GM23338 (cell line): ENCODE results near the gene SLC43A2.

ENCODE experiments used
- EZH2 ChIP-seq: fragments of 200-600 bp; sonication (generic); IDR thresholded peaks from one replicate; pipeline ENCODE4 v1.8.0; 2017; ENCODE audit warnings: antibody characterized with exemption, mild to moderate bottlenecking, low read depth; ENCODE audit not compliant: unreplicated experiment
- TF ChIP-seq, protein P1 (sequence below), 2 experiments: fragments of 200-600 bp in 1 of 2; sonication (generic) in 1 of 2; conservative IDR thresholded peaks; 2 replicates each; pipeline versions ENCODE4 v1.5.1 to v1.6.1; 2016 to 2017; ENCODE audit warnings: antibody characterized with exemption in 2 of 2, low read depth in 2 of 2, mild to moderate bottlenecking in 2 of 2, moderate library complexity in 1 of 2

DNA sequence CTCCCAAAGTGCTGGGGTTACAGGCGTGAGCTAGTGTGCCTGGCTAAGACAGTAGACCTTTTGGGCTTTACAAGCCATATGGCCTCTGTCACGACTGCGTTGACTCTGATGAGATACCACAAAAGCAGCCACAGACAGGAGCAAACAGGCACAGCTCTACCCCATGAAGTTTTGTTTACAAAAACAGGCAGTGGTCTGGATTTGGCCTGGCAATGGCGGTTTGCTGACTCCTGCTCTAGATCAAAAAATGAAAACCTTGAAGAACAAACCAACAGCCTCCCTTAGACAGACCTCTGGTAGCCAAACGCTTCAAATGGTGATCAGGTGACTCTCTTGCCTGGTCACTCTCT lies 20.7 kb downstream of the SLC43A2 start:
- no peak for TF ChIP-seq EZH2
- TF ChIP-seq, protein P1, sequence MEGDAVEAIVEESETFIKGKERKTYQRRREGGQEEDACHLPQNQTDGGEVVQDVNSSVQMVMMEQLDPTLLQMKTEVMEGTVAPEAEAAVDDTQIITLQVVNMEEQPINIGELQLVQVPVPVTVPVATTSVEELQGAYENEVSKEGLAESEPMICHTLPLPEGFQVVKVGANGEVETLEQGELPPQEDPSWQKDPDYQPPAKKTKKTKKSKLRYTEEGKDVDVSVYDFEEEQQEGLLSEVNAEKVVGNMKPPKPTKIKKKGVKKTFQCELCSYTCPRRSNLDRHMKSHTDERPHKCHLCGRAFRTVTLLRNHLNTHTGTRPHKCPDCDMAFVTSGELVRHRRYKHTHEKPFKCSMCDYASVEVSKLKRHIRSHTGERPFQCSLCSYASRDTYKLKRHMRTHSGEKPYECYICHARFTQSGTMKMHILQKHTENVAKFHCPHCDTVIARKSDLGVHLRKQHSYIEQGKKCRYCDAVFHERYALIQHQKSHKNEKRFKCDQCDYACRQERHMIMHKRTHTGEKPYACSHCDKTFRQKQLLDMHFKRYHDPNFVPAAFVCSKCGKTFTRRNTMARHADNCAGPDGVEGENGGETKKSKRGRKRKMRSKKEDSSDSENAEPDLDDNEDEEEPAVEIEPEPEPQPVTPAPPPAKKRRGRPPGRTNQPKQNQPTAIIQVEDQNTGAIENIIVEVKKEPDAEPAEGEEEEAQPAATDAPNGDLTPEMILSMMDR (conservative IDR thresholded peaks at IDR 0.05; ENCODE audit: low read depth in 2 of 2) = no peak
